Ovary (tissue), 9 donors: ENCODE results near the gene LHX4. TPM values are rescaled to one million over a fixed set of nuclear protein-coding genes. Genes with fewer than 3 reads are reported as not detected.
"Not testable (repeated sequence)": the region's sequence is repeated elsewhere in the genome, so short reads cannot be mapped to it uniquely, and the experiment has no call there.

Source experiments
- DNase-seq, 5 donors: peaks; one replicate each; pipeline ENCODE4 v3.0.0-alpha.2; 2019 to 2020
- H3K27ac ChIP-seq, 2 donors: fragments of 200-600 bp; one replicate each; pipeline versions ENCODE4 v1.5.1 to v1.8.0; 2019 to 2022
- H3K27me3 ChIP-seq: fragments of 200-600 bp; one replicate; pipeline ENCODE4 v1.8.0; 2022
- H3K36me3 ChIP-seq: fragments of 200-600 bp; sonication (generic); one replicate; pipeline ENCODE4 v1.5.1; 2019
- H3K4me1 ChIP-seq: one replicate; pipeline ENCODE4 v1.8.1; 2013; ENCODE audit warnings: mild to moderate bottlenecking, moderate library complexity; ENCODE audit not compliant: insufficient read depth
- H3K4me3 ChIP-seq: fragments of 200-600 bp; sonication (generic); one replicate; pipeline ENCODE4 v1.5.1; 2017
- H3K9me3 ChIP-seq, 2 donors: fragments of 200-600 bp in 1 of 2; sonication (generic) in 1 of 2; one replicate each; pipeline versions ENCODE4 v1.5.1 to v1.8.1; 2013 to 2019; ENCODE audit warnings: mild to moderate bottlenecking in 1 of 2, moderate library complexity in 1 of 2
- CTCF ChIP-seq, 3 donors: fragments of 450-650 bp in 2 of 3; fragments of 200-600 bp in 1 of 3; IDR thresholded peaks; one replicate each; pipeline versions ENCODE4 v1.5.1 to v1.8.0; 2016 to 2022; ENCODE audit warnings: antibody characterized with exemption in 3 of 3, mild to moderate bottlenecking in 1 of 3
- EP300 ChIP-seq: sonication (generic); formaldehyde crosslinking; IDR thresholded peaks from one replicate; pipeline ENCODE4 v1.6.1; 2017; ENCODE audit warnings: antibody characterized with exemption
- POLR2A ChIP-seq: fragments of 450-650 bp; IDR thresholded peaks from one replicate; pipeline ENCODE4 v1.6.1; 2017; ENCODE audit warnings: antibody characterized with exemption, mild to moderate bottlenecking, moderate library complexity
- WGBS, 3 donors: extraction: QIAGEN DNeasy Blood & Tissue Kit in 1 of 3; methylation state at CpG; one replicate each; pipeline versions ENCODE4 v1.1.5 to v1.1.7; 2013 to 2017; 5-methylcytosine and 5-hydroxymethylcytosine counted together
- intact Hi-C, 4 donors: fragments of 100-400 bp; cut with DNase I; formaldehyde crosslinking; loops; one replicate each; pipeline versions ENCODE4 v1.11.0 to v1.15.1; 2022 to 2023
- polyA plus RNA-seq, 2 donors: library from polyadenylated mRNA; stranded (reverse); fragments of 200-250 nt in 1 of 2; fragments of 350-450 nt in 1 of 2; fragmentation: Illumina TruSeq in 1 of 2; extraction: RNeasy Lipid Tissue Mini Kit (QIAGEN cat#74804) in 1 of 2; gene quantifications; one replicate each; pipeline ENCODE4 v1.2.3, GENCODE V29; 2013 to 2014
- total RNA-seq, 7 donors: library from RNA; depleted of rRNA in 2 of 7; stranded (reverse); fragments of >200 nt in 2 of 7; fragmentation: NEBNext Ultra II Directional in 3 of 7; extraction: Animal tissue kit (Norgen Biotek cat#: 25700) in 3 of 7; gene quantifications; one replicate each; pipeline versions ENCODE4 v1.1.0 to v1.2.4, GENCODE V29; 2016 to 2023
- donor health status: DM: no; HTN: no; CAD: no; lungs with moderate emphysema.
- donor health status: DM: no; HTN: no; CAD: no.
- donor health status: Bipolar disorder and iron deficiency.
- donor health status: DM: yes; HTN: yes; CAD: no.
- donor health status: DM: no; HTN: no; CAD: no.
- donor health status: DM: yes; HTN: yes; CAD: no.

Gene LHX4
- total and polyA plus RNA-seq, 9 donors: 0.05 to 0.10 TPM; not detected in 7

GRCh38 chr1:180201451-180202200 lies 28.4 kb upstream of the LHX4 start:
- no peak overlapping the region for H3K27ac ChIP-seq
- intact Hi-C loops: no loop called here
- H3K27me3 ChIP-seq: no peaks in the 10 kb centered on the region
- no peak for DNase-seq
- H3K4me1 ChIP-seq: no peaks in the 10 kb centered on the region
- H3K4me3 ChIP-seq: no peak overlapping the region
- WGBS, 3 donors: 71 to 74% (median 72%) methylated on average over 7 of the region's 7 CpGs
- H3K9me3 ChIP-seq: no peaks in the 10 kb centered on the region
- no peaks in the 10 kb centered on the region for H3K36me3 ChIP-seq
- TF ChIP-seq POLR2A (no peak), EP300 (no peak), CTCF (IDR thresholded peaks at IDR 0.05) (no peak)

- DNase-seq, H3K4me1 ChIP-seq, intact Hi-C loops, H3K9me3 ChIP-seq, H3K27me3 ChIP-seq, H3K36me3 ChIP-seq, H3K4me3 ChIP-seq, H3K27ac ChIP-seq: not testable (repeated sequence)
- WGBS, 3 donors: 80 to 87% (median 82%) methylated on average over 5 of the region's 5 CpGs
These were observed 27.5 kb upstream of the LHX4 start for GRCh38 chr1:180202588-180202987.

GRCh38 chr1:180204231-180204630 lies 25.8 kb upstream of the LHX4 start:
- no peak overlapping the region for H3K27ac ChIP-seq
- no peak for DNase-seq
- H3K4me1 ChIP-seq: no peaks in the 10 kb centered on the region
- no peaks in the 10 kb centered on the region for H3K9me3 ChIP-seq
- no peak for TF ChIP-seq EP300
- no peak for TF ChIP-seq POLR2A
- no peak for TF ChIP-seq CTCF (IDR thresholded peaks at IDR 0.05)
- no peaks in the 10 kb centered on the region for H3K36me3 ChIP-seq
- intact Hi-C loops: no loop called here
- H3K27me3 ChIP-seq: no peaks in the 10 kb centered on the region
- H3K4me3 ChIP-seq: no peak overlapping the region
- WGBS, 3 donors: 72 to 79% (median 78%) methylated on average over 6 of the region's 6 CpGs

- H3K27me3 ChIP-seq: no peaks in the 10 kb centered on the region
- no peaks in the 10 kb centered on the region for H3K9me3 ChIP-seq
- DNase-seq: no peak
- no peak for TF ChIP-seq POLR2A
- 90 to 100% (median 93%) methylated on average over 3 of the region's 3 CpGs for WGBS, 3 donors
- no peaks in the 10 kb centered on the region for H3K4me1 ChIP-seq
- no peak overlapping the region for H3K4me3 ChIP-seq
- H3K36me3 ChIP-seq: no peaks in the 10 kb centered on the region
- H3K27ac ChIP-seq: no peak overlapping the region
- intact Hi-C loops: no loop called here
These were observed 23.5 kb upstream of the LHX4 start for GRCh38 chr1:180206581-180206980.

- H3K27ac ChIP-seq: no peak overlapping the region
- intact Hi-C loops: no loop called here
- no peaks in the 10 kb centered on the region for H3K36me3 ChIP-seq
- H3K9me3 ChIP-seq: no peaks in the 10 kb centered on the region
- 78 to 83% (median 79%) methylated on average over 4 of the region's 4 CpGs for WGBS, 3 donors
- no peaks in the 10 kb centered on the region for H3K4me1 ChIP-seq
- H3K27me3 ChIP-seq: no peaks in the 10 kb centered on the region
- DNase-seq: no peak
- no peak for TF ChIP-seq EP300
- TF ChIP-seq POLR2A: no peak
- TF ChIP-seq CTCF (IDR thresholded peaks at IDR 0.05): no peak
- H3K4me3 ChIP-seq: no peak overlapping the region
These were observed 21.8 kb upstream of the LHX4 start for GRCh38 chr1:180208264-180208663.
